ENCODE data around the gene ACACA. TPM values are rescaled to one million over a fixed set of nuclear protein-coding genes. Genes with fewer than 3 reads are reported as not detected.

The ACACA gene
- total and polyA plus RNA-seq, 12 donors: 5.6 to 28.0 (median 16.2) TPM

GRCh38 chr17:37191219-37191618, 215.4 kb downstream of the ACACA start:
- H3K36me3 ChIP-seq: peaks cover 0 to 79% (median 18%) of the 10 kb centered on the region in 9 donors
- H3K9me3 ChIP-seq: no peaks in the 10 kb centered on the region

DNA sequence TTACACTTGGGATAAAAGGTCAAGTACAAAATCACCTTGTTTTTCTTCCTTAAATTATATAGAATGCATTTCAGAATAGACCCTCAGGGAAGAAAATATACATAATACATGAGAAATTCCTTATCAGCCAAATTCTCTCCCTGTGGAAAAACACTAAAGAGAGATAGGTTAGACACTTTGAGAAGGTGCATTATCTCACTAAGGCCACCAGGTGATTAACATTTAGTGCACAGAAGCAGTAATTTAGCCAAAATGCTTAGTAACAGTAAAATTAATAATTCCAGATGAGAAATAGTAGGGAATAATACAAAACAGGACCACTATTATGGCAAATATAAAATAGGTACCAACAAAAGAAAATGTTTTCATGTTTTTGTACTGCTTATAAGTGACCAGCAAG, 216.1 kb downstream of the ACACA start:
- no peak for ATAC-seq
- no peak for DNase-seq
- no peak overlapping the region for H3K4me3 ChIP-seq
- H3K27ac ChIP-seq: no peak overlapping the region
- intact Hi-C loops (cut with DNase I): no loop called here
- H3K27me3 ChIP-seq: no peaks in the 10 kb centered on the region
- H3K36me3 ChIP-seq: peaks cover 0 to 86% (median 18%) of the 10 kb centered on the region in 9 donors
- TF ChIP-seq, protein P1, sequence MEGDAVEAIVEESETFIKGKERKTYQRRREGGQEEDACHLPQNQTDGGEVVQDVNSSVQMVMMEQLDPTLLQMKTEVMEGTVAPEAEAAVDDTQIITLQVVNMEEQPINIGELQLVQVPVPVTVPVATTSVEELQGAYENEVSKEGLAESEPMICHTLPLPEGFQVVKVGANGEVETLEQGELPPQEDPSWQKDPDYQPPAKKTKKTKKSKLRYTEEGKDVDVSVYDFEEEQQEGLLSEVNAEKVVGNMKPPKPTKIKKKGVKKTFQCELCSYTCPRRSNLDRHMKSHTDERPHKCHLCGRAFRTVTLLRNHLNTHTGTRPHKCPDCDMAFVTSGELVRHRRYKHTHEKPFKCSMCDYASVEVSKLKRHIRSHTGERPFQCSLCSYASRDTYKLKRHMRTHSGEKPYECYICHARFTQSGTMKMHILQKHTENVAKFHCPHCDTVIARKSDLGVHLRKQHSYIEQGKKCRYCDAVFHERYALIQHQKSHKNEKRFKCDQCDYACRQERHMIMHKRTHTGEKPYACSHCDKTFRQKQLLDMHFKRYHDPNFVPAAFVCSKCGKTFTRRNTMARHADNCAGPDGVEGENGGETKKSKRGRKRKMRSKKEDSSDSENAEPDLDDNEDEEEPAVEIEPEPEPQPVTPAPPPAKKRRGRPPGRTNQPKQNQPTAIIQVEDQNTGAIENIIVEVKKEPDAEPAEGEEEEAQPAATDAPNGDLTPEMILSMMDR (IDR thresholded peaks at IDR 0.05): peak in 1 of 9 donors; percentile 25
- no peaks in the 10 kb centered on the region for H3K9me3 ChIP-seq
- H3K4me1 ChIP-seq: no peaks in the 10 kb centered on the region

More at GRCh38 chr17:37191219-37191618, 215.4 kb downstream of the ACACA start:
- no peak overlapping the region for H3K27ac ChIP-seq
- H3K4me1 ChIP-seq: no peaks in the 10 kb centered on the region
- intact Hi-C loops (cut with DNase I): no loop called here
- TF ChIP-seq, protein P1 (IDR thresholded peaks at IDR 0.05): no peak
- ATAC-seq (no peak), DNase-seq (no peak)
- WGBS, 2 donors: 97 to 98% methylated on average over 2 of the region's 2 CpGs
- no peaks in the 10 kb centered on the region for H3K27me3 ChIP-seq
- no peak overlapping the region for H3K4me3 ChIP-seq

DNA sequence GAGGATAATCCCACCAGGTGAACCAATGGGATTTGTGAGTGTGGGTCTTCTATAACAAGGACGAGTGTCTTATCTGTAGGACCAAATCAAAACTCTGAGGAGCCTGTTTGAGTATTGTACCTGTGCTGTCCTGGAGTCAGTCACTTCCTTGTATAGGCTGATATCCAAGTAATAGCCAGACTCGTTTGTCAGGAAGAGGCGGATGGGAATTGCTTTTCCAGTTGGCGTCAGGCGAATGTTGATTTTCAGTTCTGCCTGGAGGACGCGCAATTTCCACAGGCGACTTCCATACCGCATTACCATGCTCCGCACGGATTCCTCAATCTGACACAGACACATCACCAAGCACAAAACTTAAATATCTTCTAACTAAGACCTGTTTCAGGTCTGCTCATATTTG, 218.5 kb downstream of the ACACA start:
- H3K36me3 ChIP-seq: peaks cover 0 to 78% (median 18%) of the 10 kb centered on the region in 9 donors
- TF ChIP-seq, protein P1 (IDR thresholded peaks at IDR 0.05): no peak
- DNase-seq: no peak
- no peak for ATAC-seq
- no peak overlapping the region for H3K27ac ChIP-seq
- H3K9me3 ChIP-seq: no peaks in the 10 kb centered on the region
- no peaks in the 10 kb centered on the region for H3K4me1 ChIP-seq
- WGBS, 2 donors: 92 to 93% methylated on average over 11 of the region's 11 CpGs
- intact Hi-C loops (cut with DNase I): no loop called here
- H3K4me3 ChIP-seq: no peak overlapping the region
- H3K27me3 ChIP-seq: no peaks in the 10 kb centered on the region

GRCh38 chr17:37187262-37187661, 219.4 kb downstream of the ACACA start:
- H3K9me3 ChIP-seq: no peaks in the 10 kb centered on the region
- ATAC-seq (no peak), DNase-seq (no peak)
- H3K4me3 ChIP-seq: no peak overlapping the region
- H3K27me3 ChIP-seq: no peaks in the 10 kb centered on the region
- H3K4me1 ChIP-seq: no peaks in the 10 kb centered on the region
- no peak overlapping the region for H3K27ac ChIP-seq
- intact Hi-C loops (cut with DNase I): no loop called here
- TF ChIP-seq, protein P1 (IDR thresholded peaks at IDR 0.05): no peak
- WGBS, 2 donors: 86 to 89% methylated on average over 3 of the region's 3 CpGs
- peaks cover 0 to 69% (median 18%) of the 10 kb centered on the region in 9 donors for H3K36me3 ChIP-seq

Data from heart right ventricle (tissue), 16 donors.